ENCODE measurements around the gene ADGRD1. TPM values are rescaled to one million over a fixed set of nuclear protein-coding genes. Genes with fewer than 3 reads are reported as not detected.

The ADGRD1 gene
- total RNA-seq, 1 donor from 2014 or later = 1.7 TPM

DNA sequence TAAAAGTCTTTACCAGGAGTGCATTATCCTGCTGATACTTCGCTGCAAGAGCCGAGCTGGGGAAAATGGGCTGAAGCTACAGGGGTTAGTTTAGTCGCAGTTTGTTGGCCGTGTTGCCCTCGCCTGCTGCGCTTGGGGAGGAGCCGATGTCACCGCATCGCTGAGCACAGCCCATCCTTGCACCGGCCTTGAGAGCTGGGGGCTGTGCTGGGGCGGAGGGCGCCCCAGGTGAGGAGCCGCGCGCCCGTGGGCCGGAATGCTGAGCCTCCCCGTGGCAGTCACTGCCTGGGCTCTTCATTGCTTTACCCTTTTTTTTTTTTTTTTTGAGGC, 50.0 kb downstream of the ADGRD1 start:
- Mint-ChIP-seq H3K9me3 (ENCODE audit: unreplicated experiment) (no peaks in the 10 kb centered on the region), H3K27me3 (ENCODE audit: unreplicated experiment) (peaks cover 4% of the 10 kb centered on the region), H3K27ac (ENCODE audit: unreplicated experiment) (no peak overlapping the region), H3K36me3 (ENCODE audit: low read depth, unreplicated experiment) (no peaks in the 10 kb centered on the region), H3K4me3 (ENCODE audit: unreplicated experiment) (no peak overlapping the region), H3K4me1 (ENCODE audit: unreplicated experiment) (no peaks in the 10 kb centered on the region)
- TF ChIP-seq, protein P1, sequence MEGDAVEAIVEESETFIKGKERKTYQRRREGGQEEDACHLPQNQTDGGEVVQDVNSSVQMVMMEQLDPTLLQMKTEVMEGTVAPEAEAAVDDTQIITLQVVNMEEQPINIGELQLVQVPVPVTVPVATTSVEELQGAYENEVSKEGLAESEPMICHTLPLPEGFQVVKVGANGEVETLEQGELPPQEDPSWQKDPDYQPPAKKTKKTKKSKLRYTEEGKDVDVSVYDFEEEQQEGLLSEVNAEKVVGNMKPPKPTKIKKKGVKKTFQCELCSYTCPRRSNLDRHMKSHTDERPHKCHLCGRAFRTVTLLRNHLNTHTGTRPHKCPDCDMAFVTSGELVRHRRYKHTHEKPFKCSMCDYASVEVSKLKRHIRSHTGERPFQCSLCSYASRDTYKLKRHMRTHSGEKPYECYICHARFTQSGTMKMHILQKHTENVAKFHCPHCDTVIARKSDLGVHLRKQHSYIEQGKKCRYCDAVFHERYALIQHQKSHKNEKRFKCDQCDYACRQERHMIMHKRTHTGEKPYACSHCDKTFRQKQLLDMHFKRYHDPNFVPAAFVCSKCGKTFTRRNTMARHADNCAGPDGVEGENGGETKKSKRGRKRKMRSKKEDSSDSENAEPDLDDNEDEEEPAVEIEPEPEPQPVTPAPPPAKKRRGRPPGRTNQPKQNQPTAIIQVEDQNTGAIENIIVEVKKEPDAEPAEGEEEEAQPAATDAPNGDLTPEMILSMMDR (IDR thresholded peaks at IDR 0.05; ENCODE audit: unreplicated experiment) = no peak
- no peak for DNase-seq (ENCODE audit: low spot score)

DNA sequence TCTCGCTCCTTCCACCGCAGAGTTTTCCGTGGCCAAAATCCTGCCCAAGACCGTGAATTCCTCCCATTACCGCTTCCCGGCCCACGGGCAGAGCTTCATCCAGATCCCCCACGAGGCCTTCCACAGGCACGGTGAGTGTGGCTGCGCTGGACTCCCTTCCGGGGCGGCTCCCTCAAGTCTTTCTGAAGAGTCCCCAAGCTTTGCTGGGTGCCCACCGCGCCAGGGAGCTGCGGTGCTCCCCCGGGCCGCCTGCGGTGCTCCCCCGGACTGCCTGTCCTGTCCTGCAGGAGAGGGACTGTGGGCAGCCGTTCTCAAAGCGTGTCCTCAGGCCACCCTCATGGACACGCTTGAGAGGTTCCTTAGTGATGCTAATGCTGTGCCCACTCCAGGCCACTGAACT, 50.5 kb downstream of the ADGRD1 start:
- H3K9me3 Mint-ChIP-seq (ENCODE audit: unreplicated experiment) = no peaks in the 10 kb centered on the region
- H3K27me3 Mint-ChIP-seq (ENCODE audit: unreplicated experiment) = peaks cover 3% of the 10 kb centered on the region
- H3K36me3 Mint-ChIP-seq (ENCODE audit: low read depth, unreplicated experiment) = no peaks in the 10 kb centered on the region
- TF ChIP-seq, protein P1 (IDR thresholded peaks at IDR 0.05; ENCODE audit: unreplicated experiment) = no peak
- H3K4me1 Mint-ChIP-seq (ENCODE audit: unreplicated experiment) = no peaks in the 10 kb centered on the region
- H3K27ac Mint-ChIP-seq (ENCODE audit: unreplicated experiment) = no peak overlapping the region
- no peak overlapping the region for H3K4me3 Mint-ChIP-seq (ENCODE audit: unreplicated experiment)
- DNase-seq (ENCODE audit: low spot score) = no peak

DNA sequence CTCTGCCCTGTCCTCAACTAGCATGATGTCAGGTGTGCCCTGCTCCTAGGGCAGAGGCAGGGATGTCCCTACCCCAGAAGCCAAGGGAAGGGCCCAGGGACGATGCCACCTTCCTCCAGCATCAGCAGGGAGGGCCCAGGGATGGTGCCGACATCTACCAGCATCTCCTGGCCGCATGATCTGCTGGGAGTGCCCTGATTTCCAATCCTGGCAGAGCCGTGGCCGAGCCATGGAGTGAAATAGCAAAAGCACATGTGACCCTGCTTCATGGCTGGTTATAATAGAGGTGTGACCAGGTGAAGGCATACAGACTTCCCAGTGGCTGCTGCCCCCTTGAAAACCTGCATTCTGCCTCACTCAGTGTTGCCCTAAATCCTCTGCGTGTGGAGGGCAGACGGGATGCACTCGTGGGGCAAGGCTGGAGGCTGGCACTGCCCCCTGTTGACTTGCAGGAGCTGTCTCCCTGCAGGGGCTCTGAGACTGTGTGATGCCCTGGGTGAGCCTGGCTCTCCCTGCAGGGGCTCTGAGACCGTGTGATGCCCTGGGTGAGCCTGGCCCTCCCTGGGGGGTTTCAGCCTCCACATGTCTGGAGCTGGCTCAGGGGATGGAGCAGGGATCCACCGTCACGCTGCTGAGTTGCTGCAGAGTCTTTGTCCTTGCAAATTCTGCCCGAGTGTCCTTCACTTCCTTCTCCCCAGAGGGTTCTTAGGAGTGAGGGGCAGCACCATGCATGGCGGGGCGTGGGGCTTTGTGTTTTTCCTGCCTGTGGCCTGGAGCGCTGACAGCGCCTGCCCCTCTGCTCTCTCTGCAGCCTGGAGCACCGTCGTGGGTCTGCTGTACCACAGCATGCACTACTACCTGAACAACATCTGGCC, 51.7 kb downstream of the ADGRD1 start:
- Mint-ChIP-seq H3K4me3 (ENCODE audit: unreplicated experiment) (no peak overlapping the region), H3K27ac (ENCODE audit: unreplicated experiment) (no peak overlapping the region), H3K4me1 (ENCODE audit: unreplicated experiment) (no peaks in the 10 kb centered on the region), H3K9me3 (ENCODE audit: unreplicated experiment) (no peaks in the 10 kb centered on the region), H3K36me3 (ENCODE audit: low read depth, unreplicated experiment) (no peaks in the 10 kb centered on the region), H3K27me3 (ENCODE audit: unreplicated experiment) (peaks cover 3% of the 10 kb centered on the region)
- no peak for DNase-seq (ENCODE audit: low spot score)
- TF ChIP-seq, protein P1 (IDR thresholded peaks at IDR 0.05; ENCODE audit: unreplicated experiment) = no peak

DNA sequence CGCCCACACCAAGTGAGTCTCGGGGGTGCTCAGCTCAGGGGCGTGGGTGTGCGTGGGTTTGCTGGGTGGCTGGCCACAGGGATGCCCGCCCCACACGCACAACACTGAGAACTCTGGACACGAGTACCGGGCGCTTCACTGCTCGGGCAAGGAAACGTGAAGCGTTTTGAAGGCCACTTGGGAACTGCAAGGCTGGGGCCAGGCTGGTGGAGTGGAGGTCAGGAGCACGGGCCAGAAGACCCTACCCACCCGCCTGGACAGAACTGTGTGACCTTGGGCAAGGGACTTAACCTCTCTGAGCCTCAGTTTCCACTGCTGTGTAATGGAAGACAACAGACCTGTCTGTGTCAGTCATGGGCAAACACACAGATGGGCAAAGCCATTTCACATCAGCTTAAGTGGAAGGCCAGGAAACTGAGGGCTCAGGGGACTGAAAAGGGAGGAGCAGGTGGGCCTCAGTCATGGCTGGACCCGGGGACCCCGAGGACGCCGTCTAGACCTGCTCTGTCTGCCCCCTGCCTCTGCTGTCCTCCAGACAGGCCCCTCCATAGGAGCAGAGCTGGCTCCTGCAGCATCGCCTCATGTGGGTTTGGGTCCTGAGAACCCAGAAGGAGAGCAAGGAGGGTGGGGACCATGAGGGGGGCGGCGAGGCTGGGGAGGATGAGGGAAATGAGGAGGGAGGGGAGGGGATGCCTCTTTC, 52.5 kb downstream of the ADGRD1 start:
- H3K4me1 Mint-ChIP-seq (ENCODE audit: unreplicated experiment) = no peaks in the 10 kb centered on the region
- H3K27ac Mint-ChIP-seq (ENCODE audit: unreplicated experiment) = no peak overlapping the region
- no peaks in the 10 kb centered on the region for H3K36me3 Mint-ChIP-seq (ENCODE audit: low read depth, unreplicated experiment)
- no peak for DNase-seq (ENCODE audit: low spot score)
- H3K9me3 Mint-ChIP-seq (ENCODE audit: unreplicated experiment) = no peaks in the 10 kb centered on the region
- peaks cover 5% of the 10 kb centered on the region for H3K27me3 Mint-ChIP-seq (ENCODE audit: unreplicated experiment)
- TF ChIP-seq, protein P1 (IDR thresholded peaks at IDR 0.05; ENCODE audit: unreplicated experiment) = no peak
- H3K4me3 Mint-ChIP-seq (ENCODE audit: unreplicated experiment) = no peak overlapping the region

All from endothelial cell (in vitro differentiated cells).